SU-DHL-6 (cell line): Measurements from ENCODE around the gene RXRG.

ENCODE experiments used
- H2AFZ ChIP-seq: fragments of 200-600 bp; sonication (generic); 2 replicates; pipeline ENCODE4 v1.6.1; 2014; ENCODE audit warnings: low read depth, mild to moderate bottlenecking, moderate library complexity, mixed read lengths, antibody characterized with exemption, low read length; ENCODE audit not compliant: severe bottlenecking
- H3F3A ChIP-seq: fragments of 200-600 bp; shearing (Covaris generic); 2 replicates; pipeline ENCODE4 v1.6.0; 2016; ENCODE audit warnings: antibody characterized with exemption, mild to moderate bottlenecking; ENCODE audit not compliant: insufficient read depth
- H3K27ac ChIP-seq: fragments of 200-600 bp; sonication (generic); 2 replicates; pipeline ENCODE4 v1.5.1; 2016; ENCODE audit warnings: low read depth, mild to moderate bottlenecking, low read length, moderate library complexity, mixed read lengths
- H3K27me3 ChIP-seq: fragments of 200-600 bp; sonication (generic), shearing (Covaris generic); 2 replicates; pipeline ENCODE4 v1.6.0; 2014; ENCODE audit warnings: mild to moderate bottlenecking, low read length
- H3K36me3 ChIP-seq: fragments of 200-600 bp; sonication (generic); 2 replicates; pipeline ENCODE4 v1.6.1; 2014; ENCODE audit warnings: mild to moderate bottlenecking, low read length, mixed read lengths
- H3K4me2 ChIP-seq: fragments of 300-600, 200-600 bp; shearing (Covaris generic), sonication (generic); 2 replicates; pipeline ENCODE4 v1.6.0; 2014; ENCODE audit warnings: low read length, low read depth, mild to moderate bottlenecking; ENCODE audit not compliant: poor library complexity, severe bottlenecking
- H3K4me3 ChIP-seq: fragments of 200-600 bp; sonication (generic); 2 replicates; pipeline ENCODE4 v1.5.1; 2014; ENCODE audit warnings: antibody characterized with exemption, low read length, mild to moderate bottlenecking, mixed read lengths; ENCODE audit not compliant: insufficient read depth, poor library complexity, severe bottlenecking
- H3K79me2 ChIP-seq: fragments of 200-600 bp; sonication (generic); 2 replicates; pipeline ENCODE4 v1.6.1; 2014; ENCODE audit warnings: mild to moderate bottlenecking, low read length, moderate library complexity; ENCODE audit not compliant: insufficient read depth
- H3K9ac ChIP-seq: fragments of 200-600 bp; sonication (generic); 2 replicates; pipeline ENCODE4 v1.7.0; 2014; ENCODE audit warnings: mild to moderate bottlenecking, low read length
- H3K9me2 ChIP-seq: fragments of 200-600 bp; sonication (generic); replicated peaks from 2 replicates; pipeline ENCODE4 v1.6.1; 2014; ENCODE audit warnings: low read length; ENCODE audit not compliant: insufficient read depth
- H3K9me3 ChIP-seq: fragments of 200-600 bp; sonication (generic); 2 replicates; pipeline ENCODE4 v1.6.1; 2014; ENCODE audit warnings: low read length, mixed read lengths; ENCODE audit not compliant: insufficient read depth
- H4K20me1 ChIP-seq: fragments of 200-600 bp; sonication (generic); 2 replicates; pipeline ENCODE4 v1.6.1; 2014; ENCODE audit warnings: low read depth, mild to moderate bottlenecking, antibody characterized with exemption, low read length, moderate library complexity, mixed read lengths
- CTCF ChIP-seq: fragments of 200-600 bp; sonication (generic); IDR thresholded peaks from one replicate; pipeline ENCODE4 v1.5.1; 2017; ENCODE audit warnings: antibody characterized with exemption, mild to moderate bottlenecking, low read length, moderate library complexity; ENCODE audit not compliant: insufficient read depth, poor library complexity, severe bottlenecking
- EZH2phosphoT487 ChIP-seq: fragments of 200-600 bp; sonication (generic), shearing (Covaris generic); conservative IDR thresholded peaks from 2 replicates; pipeline ENCODE4 v1.6.1; 2018; ENCODE audit warnings: mild to moderate bottlenecking, antibody characterized with exemption, low read length, moderate library complexity, mixed read lengths

Gene RXRG

GRCh38 chr1:165376041-165376810, 68.7 kb downstream of the RXRG start:
- Histone ChIP-seq H3K4me3 (no peak overlapping the region), H3K9ac (no peak overlapping the region), H2AFZ (no peak overlapping the region)

GRCh38 chr1:165375623-165376022, 69.3 kb downstream of the RXRG start:
- Histone ChIP-seq H3K4me3 (no peak overlapping the region), H3K9me3 (no peaks in the 10 kb centered on the region), H3K9me2 (no peaks in the 10 kb centered on the region), H3K9ac (no peak overlapping the region), H3F3A (no peaks in the 10 kb centered on the region), H3K4me2 (no peak overlapping the region), H3K36me3 (no peaks in the 10 kb centered on the region), H2AFZ (no peak overlapping the region), H4K20me1 (no peaks in the 10 kb centered on the region), H3K27ac (no peak overlapping the region), H3K79me2 (no peaks in the 10 kb centered on the region), H3K27me3 (no peaks in the 10 kb centered on the region)
- TF ChIP-seq CTCF = no peak
- no peak for TF ChIP-seq EZH2phosphoT487

More at GRCh38 chr1:165376041-165376810, 68.7 kb downstream of the RXRG start:
- H3K9me2 ChIP-seq = no peaks in the 10 kb centered on the region
- no peaks in the 10 kb centered on the region for H3K27me3 ChIP-seq
- TF ChIP-seq CTCF (no peak), EZH2phosphoT487 (no peak)
- no peaks in the 10 kb centered on the region for H4K20me1 ChIP-seq
- no peaks in the 10 kb centered on the region for H3K79me2 ChIP-seq
- H3K36me3 ChIP-seq = no peaks in the 10 kb centered on the region
- no peak overlapping the region for H3K4me2 ChIP-seq
- no peak overlapping the region for H3K27ac ChIP-seq
- no peaks in the 10 kb centered on the region for H3F3A ChIP-seq
- no peaks in the 10 kb centered on the region for H3K9me3 ChIP-seq

GRCh38 chr1:165371588-165372225, 73.2 kb downstream of the RXRG start:
- no peaks in the 10 kb centered on the region for H4K20me1 ChIP-seq
- H3K27me3 ChIP-seq = no peaks in the 10 kb centered on the region
- no peaks in the 10 kb centered on the region for H3K9me3 ChIP-seq
- H3K27ac ChIP-seq = no peak overlapping the region
- no peaks in the 10 kb centered on the region for H3K36me3 ChIP-seq
- H3K9ac ChIP-seq = no peak overlapping the region
- no peak overlapping the region for H3K4me2 ChIP-seq
- H3K9me2 ChIP-seq = no peaks in the 10 kb centered on the region
- H3K79me2 ChIP-seq = no peaks in the 10 kb centered on the region
- H3K4me3 ChIP-seq = no peak overlapping the region
- H2AFZ ChIP-seq = no peak overlapping the region
- TF ChIP-seq CTCF (no peak), EZH2phosphoT487 (no peak)
- no peaks in the 10 kb centered on the region for H3F3A ChIP-seq
